Pancreas (tissue), 10 donors: Measurements from ENCODE around the gene ZNF804B. TPM values are rescaled to one million over a fixed set of nuclear protein-coding genes. Genes with fewer than 3 reads are reported as not detected.

ENCODE experiments used
- ATAC-seq, 4 donors: fragments of 200-7000 bp; cut with Tn5 transposase; one replicate each; pipeline versions ENCODE4 v1.8.0 to v1.9.1; 2020; ENCODE audit warnings: mild to moderate bottlenecking in 4 of 4, moderate library complexity in 4 of 4
- DNase-seq, 6 donors: peaks; one replicate each; pipeline ENCODE4 v3.0.0-alpha.2; 2020
- FAIRE-seq: peaks from 2 replicates; lab custom pipeline; 2012; peaks lifted over from hg19 to GRCh38; lab: Jason Lieb, UNC
- H3K27ac ChIP-seq, 4 donors: fragments of 200-600 bp; sonication (generic); 1 replicate in 3 of 4; 2 replicates in 1 of 4; pipeline versions ENCODE4 v1.5.0 to v1.8.0; 2020
- H3K27me3 ChIP-seq, 4 donors: fragments of 200-600 bp; one replicate each; pipeline ENCODE4 v1.8.0; 2021
- H3K36me3 ChIP-seq, 3 donors: fragments of 200-600 bp; sonication (generic) in 1 of 3; one replicate each; pipeline versions ENCODE4 v1.5.0 to v1.8.0; 2020 to 2021
- H3K4me1 ChIP-seq, 3 donors: fragments of 200-600 bp; one replicate each; pipeline ENCODE4 v1.8.0; 2021
- H3K4me3 ChIP-seq, 4 donors: fragments of 200-600 bp; sonication (generic) in 2 of 4; one replicate each; pipeline versions ENCODE4 v1.5.0 to v1.8.0; 2020 to 2021
- H3K9me3 ChIP-seq, 4 donors: fragments of 200-600 bp; one replicate each; pipeline ENCODE4 v1.8.0; 2021
- CTCF ChIP-seq, 4 donors: fragments of 200-600 bp; sonication (generic) in 3 of 4; IDR thresholded peaks; one replicate each; pipeline versions ENCODE4 v1.5.0 to v1.8.0; 2021; ENCODE audit warnings: antibody characterized with exemption in 4 of 4
- WGBS, 2 donors: extraction: QIAGEN DNeasy Blood & Tissue Kit; methylation state at CpG; one replicate each; pipeline ENCODE4 v1.1.7; 2013; 5-methylcytosine and 5-hydroxymethylcytosine counted together
- intact Hi-C, 3 donors: fragments of 100-400 bp; cut with DNase I; formaldehyde crosslinking; loops; one replicate each; pipeline versions ENCODE4 v1.11.1 to v1.14.2; 2022
- polyA plus RNA-seq, 2 donors: library from polyadenylated mRNA; stranded (reverse); fragments of 200-250 nt; gene quantifications; one replicate each; pipeline ENCODE4 v1.2.3, GENCODE V29; 2013
- total RNA-seq, 6 donors: library from RNA; stranded (reverse); fragmentation: NEBNext Ultra II Directional in 4 of 6; extraction: Animal tissue kit (Norgen Biotek cat#: 25700) in 4 of 6; gene quantifications; one replicate each; pipeline versions ENCODE4 v1.2.1 to v1.2.4, GENCODE V29; 2021 to 2023
- donor health status: healthy with polysubstance abuse.
- donor health status: DM: no; HTN: no; CAD: no; lungs with moderate emphysema.
- donor health status: DM: no; HTN: no; CAD: no.
- donor health status: control.
- donor health status: control.
- donor health status: Bipolar disorder and iron deficiency.
- donor health status: DM: yes; HTN: yes; CAD: no.
- donor health status: DM: no; HTN: no; CAD: no.
- donor health status: DM: no; HTN: no; CAD: no.
- donor health status: DM: yes; HTN: yes; CAD: no.

Gene ZNF804B
- total and polyA plus RNA-seq, 8 donors: 0.14 to 1.1 (median 0.42) TPM; not detected in 1

- Histone ChIP-seq H3K4me1 (no peaks in the 10 kb centered on the region), H3K36me3 (no peaks in the 10 kb centered on the region), H3K4me3 (no peak overlapping the region), H3K9me3 (no peaks in the 10 kb centered on the region), H3K27ac (no peak overlapping the region), H3K27me3 (no peaks in the 10 kb centered on the region)
- FAIRE-seq (no peak), DNase-seq (no peak), ATAC-seq (no peak)
- TF ChIP-seq CTCF (IDR thresholded peaks at IDR 0.05): no peak
- intact Hi-C loops: no loop called here
- 12 to 17% methylated on average over 1 of the region's 1 CpG for WGBS, 2 donors
Observed at GRCh38 chr7:89027781-89028180, 268.3 kb downstream of the ZNF804B start.

DNA sequence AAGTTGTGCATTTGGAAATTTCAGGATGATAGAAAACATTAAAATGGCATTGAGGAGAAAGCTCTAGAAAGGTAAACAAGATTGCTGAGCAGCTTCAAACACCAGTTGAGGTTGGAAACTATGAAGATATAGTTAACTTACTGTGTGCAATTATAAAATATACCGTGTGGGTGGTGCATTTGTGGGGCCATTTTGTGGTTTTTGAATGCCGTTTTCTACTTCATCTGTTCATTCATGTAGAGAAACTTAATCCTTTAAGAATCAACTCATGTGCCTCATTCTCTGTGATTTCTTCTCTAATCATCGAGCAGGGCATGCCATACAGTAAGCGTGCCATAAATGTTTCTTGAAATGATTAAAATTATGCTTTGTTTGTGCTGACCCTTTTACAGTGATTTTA lies 268.8 kb downstream of the ZNF804B start:
- DNase-seq: no peak
- no peak for FAIRE-seq
- no peaks in the 10 kb centered on the region for H3K9me3 ChIP-seq
- no peak overlapping the region for H3K27ac ChIP-seq
- intact Hi-C loops: no loop called here
- no peaks in the 10 kb centered on the region for H3K4me1 ChIP-seq
- no peak for TF ChIP-seq CTCF (IDR thresholded peaks at IDR 0.05)
- H3K36me3 ChIP-seq: no peaks in the 10 kb centered on the region
- H3K4me3 ChIP-seq: no peak overlapping the region
- 85% methylated on average over 4 of the region's 4 CpGs for WGBS, 2 donors
- no peak for ATAC-seq
- no peaks in the 10 kb centered on the region for H3K27me3 ChIP-seq

GRCh38 chr7:89029864-89030263 lies 270.4 kb downstream of the ZNF804B start:
- Histone ChIP-seq H3K4me3 (no peak overlapping the region), H3K36me3 (no peaks in the 10 kb centered on the region), H3K9me3 (no peaks in the 10 kb centered on the region), H3K27me3 (no peaks in the 10 kb centered on the region), H3K4me1 (no peaks in the 10 kb centered on the region), H3K27ac (no peak overlapping the region)
- ATAC-seq (no peak), DNase-seq (no peak), FAIRE-seq (no peak)
- TF ChIP-seq CTCF (IDR thresholded peaks at IDR 0.05): no peak
- 79 to 88% methylated on average over 2 of the region's 2 CpGs for WGBS, 2 donors
- intact Hi-C loops: no loop called here

- no peaks in the 10 kb centered on the region for H3K9me3 ChIP-seq
- intact Hi-C loops: no loop called here
- no peak for TF ChIP-seq CTCF (IDR thresholded peaks at IDR 0.05)
- H3K4me1 ChIP-seq: no peaks in the 10 kb centered on the region
- no peak overlapping the region for H3K27ac ChIP-seq
- no peaks in the 10 kb centered on the region for H3K27me3 ChIP-seq
- ATAC-seq: no peak
- H3K4me3 ChIP-seq: no peak overlapping the region
- peak in 2 of 6 donors; percentile 15 to 30 for DNase-seq
- FAIRE-seq: no peak
- WGBS, 2 donors: 69 to 71% methylated on average over 1 of the region's 1 CpG
- H3K36me3 ChIP-seq: no peaks in the 10 kb centered on the region
Observed at GRCh38 chr7:89041240-89041639, 281.7 kb downstream of the ZNF804B start.

DNA sequence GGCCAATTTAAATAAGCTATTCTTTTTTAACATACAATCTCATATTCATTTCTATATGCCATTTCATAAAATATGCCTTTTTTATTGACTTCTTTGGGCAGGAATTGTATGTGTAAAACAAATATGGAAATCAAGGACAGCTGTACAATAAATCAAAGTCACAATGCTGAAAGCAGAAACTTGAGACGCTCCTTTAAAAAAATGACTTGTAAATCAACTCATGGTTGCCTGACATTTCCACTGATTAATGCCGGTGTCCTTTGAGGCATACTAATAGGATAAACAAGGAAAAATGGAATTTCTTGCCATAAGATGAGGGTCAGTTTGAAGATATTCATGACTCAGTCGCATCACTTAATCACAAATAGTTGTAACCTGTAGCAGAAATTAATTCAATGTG lies 283.4 kb downstream of the ZNF804B start:
- Histone ChIP-seq H3K4me3 (no peak overlapping the region), H3K36me3 (no peaks in the 10 kb centered on the region), H3K4me1 (no peaks in the 10 kb centered on the region), H3K9me3 (no peaks in the 10 kb centered on the region), H3K27ac (no peak overlapping the region), H3K27me3 (no peaks in the 10 kb centered on the region)
- 37 to 44% methylated on average over 3 of the region's 3 CpGs for WGBS, 2 donors
- no peak for TF ChIP-seq CTCF (IDR thresholded peaks at IDR 0.05)
- FAIRE-seq (no peak), ATAC-seq (no peak), DNase-seq (no peak)
- intact Hi-C loops: no loop called here
